Measurements from ENCODE around the gene FMNL2.

The FMNL2 gene

GRCh38 chr2:152344579-152345195, 9.7 kb downstream of the FMNL2 start:
- no peak for TF ChIP-seq POU6F1 (CRISPR knock-in tag; IDR thresholded peaks at IDR 0.05; ENCODE audit: borderline replicate concordance, low read depth)
- no peak for TF ChIP-seq ISL1 (CRISPR knock-in tag; IDR thresholded peaks at IDR 0.05)
- TF ChIP-seq BACH2 (CRISPR knock-in tag; IDR thresholded peaks at IDR 0.05; ENCODE audit: borderline replicate concordance) = no peak
- no peak for TF ChIP-seq ESRRG (CRISPR knock-in tag; IDR thresholded peaks at IDR 0.05)
- TF ChIP-seq CSRNP3 (CRISPR knock-in tag; IDR thresholded peaks at IDR 0.05) = no peak
- TF ChIP-seq CSDC2 (CRISPR knock-in tag; IDR thresholded peaks at IDR 0.05) = no peak
- TF ChIP-seq CREB5 (CRISPR knock-in tag; IDR thresholded peaks at IDR 0.05; ENCODE audit: low read depth) = no peak
- no peak for TF ChIP-seq OSR1 (CRISPR knock-in tag; IDR thresholded peaks at IDR 0.05)
- TF ChIP-seq ZNF70 (CRISPR knock-in tag; IDR thresholded peaks at IDR 0.05) = no peak
- no peak for TF ChIP-seq ZFP3 (CRISPR knock-in tag; IDR thresholded peaks at IDR 0.05)
- no peak for TF ChIP-seq GLIS3 (CRISPR knock-in tag; IDR thresholded peaks at IDR 0.05)
- TF ChIP-seq ZNF565 (CRISPR knock-in tag; conservative IDR thresholded peaks at IDR 0.05; ENCODE audit: low read depth) = no peak
- TF ChIP-seq RARB (CRISPR knock-in tag; IDR thresholded peaks at IDR 0.05) = no peak
- TF ChIP-seq ZC3H10 (CRISPR knock-in tag; IDR thresholded peaks at IDR 0.05) = no peak
- TF ChIP-seq ZFP30 (CRISPR knock-in tag; IDR thresholded peaks at IDR 0.05) = no peak
- TF ChIP-seq TCF4 (CRISPR knock-in tag; IDR thresholded peaks at IDR 0.05; ENCODE audit: borderline replicate concordance) = no peak
- TF ChIP-seq TOX (CRISPR knock-in tag; IDR thresholded peaks at IDR 0.05; ENCODE audit: borderline replicate concordance) = no peak
- no peak for TF ChIP-seq SNAI2 (CRISPR knock-in tag; IDR thresholded peaks at IDR 0.05)
- TF ChIP-seq ARNTL (CRISPR knock-in tag; IDR thresholded peaks at IDR 0.05; ENCODE audit: borderline replicate concordance, low read depth) = no peak
- no peak for ATAC-seq

GRCh38 chr2:152347076-152347475, 12.1 kb downstream of the FMNL2 start:
- ATAC-seq = no peak
- TF ChIP-seq ZFP3 (CRISPR knock-in tag; IDR thresholded peaks at IDR 0.05) (no peak), ESRRG (CRISPR knock-in tag; IDR thresholded peaks at IDR 0.05) (no peak), SNAI2 (CRISPR knock-in tag; IDR thresholded peaks at IDR 0.05) (no peak), OSR1 (CRISPR knock-in tag; IDR thresholded peaks at IDR 0.05) (no peak), ZC3H10 (CRISPR knock-in tag; IDR thresholded peaks at IDR 0.05) (no peak), ZFP30 (CRISPR knock-in tag; IDR thresholded peaks at IDR 0.05) (no peak), CSDC2 (CRISPR knock-in tag; IDR thresholded peaks at IDR 0.05) (no peak), ISL1 (CRISPR knock-in tag; IDR thresholded peaks at IDR 0.05) (no peak), RARB (CRISPR knock-in tag; IDR thresholded peaks at IDR 0.05) (no peak), ZNF70 (CRISPR knock-in tag; IDR thresholded peaks at IDR 0.05) (no peak), TOX (CRISPR knock-in tag; IDR thresholded peaks at IDR 0.05; ENCODE audit: borderline replicate concordance) (no peak), ARNTL (CRISPR knock-in tag; IDR thresholded peaks at IDR 0.05; ENCODE audit: borderline replicate concordance, low read depth) (no peak), CSRNP3 (CRISPR knock-in tag; IDR thresholded peaks at IDR 0.05) (no peak), ZNF8 (CRISPR knock-in tag; IDR thresholded peaks at IDR 0.05) (no peak), TCF4 (CRISPR knock-in tag; IDR thresholded peaks at IDR 0.05; ENCODE audit: borderline replicate concordance) (no peak), TSHZ2 (CRISPR knock-in tag; IDR thresholded peaks at IDR 0.05) (no peak), CREB5 (CRISPR knock-in tag; IDR thresholded peaks at IDR 0.05; ENCODE audit: low read depth) (no peak), PATZ1 (CRISPR knock-in tag; IDR thresholded peaks at IDR 0.05; ENCODE audit: borderline replicate concordance) (no peak), GLIS3 (CRISPR knock-in tag; IDR thresholded peaks at IDR 0.05) (no peak)
